HepG2 (cell line): ENCODE results near the gene TMUB1. TPM values are rescaled to one million over a fixed set of nuclear protein-coding genes. Genes with fewer than 3 reads are reported as not detected.

ENCODE experiments used
- ATAC-seq: fragments of 200-7000 bp; cut with Tn5 transposase; 3 replicates; pipeline ENCODE4 v1.9.1; 2020; ENCODE audit warnings: mild to moderate bottlenecking, moderate library complexity
- BruUV-seq: library from RNA; stranded (reverse); fragments of 400-500 nt; replicated peaks from 2 replicates; lab custom pipeline; 2021; lab: Mats Ljungman, UMichigan
- CTCF ChIA-PET: fragments of 300-600 bp; formaldehyde crosslinking; extraction: SDS; loops from one replicate; lab custom pipeline; 2021; ENCODE audit warnings: low total read pairs, inconsistent platforms, low intra/inter-chr PET ratio; lab: Yijun Ruan, JAX
- POLR2A ChIA-PET: fragments of 350-600 bp; sonication (Branson Sonifier 250); formaldehyde crosslinking; loops from one replicate; lab custom pipeline; 2020; ENCODE audit warnings: antibody characterized with exemption, inconsistent platforms; lab: Yijun Ruan, JAX
- DNase-seq: peaks from one replicate; pipeline ENCODE4 v3.0.0-alpha.2; 2015; ENCODE audit warnings: low spot score
- FAIRE-seq: peaks from 3 replicates; lab custom pipeline; 2011; peaks lifted over from hg19 to GRCh38; lab: Jason Lieb, UNC
- H2AFZ ChIP-seq: one replicate; pipeline ENCODE4 v1.6.1; 2011; ENCODE audit warnings: low read length, inconsistent platforms
- H3K27ac ChIP-seq: fragments of 300-600 bp; 3 replicates; pipeline ENCODE4 v1.8.0; 2011; ENCODE audit warnings: mixed run types, mild to moderate bottlenecking, mixed read lengths, low read length, inconsistent platforms; ENCODE audit not compliant: insufficient read depth; ENCODE audit errors: extremely low read length
- H3K27me3 ChIP-seq, 2 experiments: fragments of 200-600 bp in 1 of 2; 2 replicates in 1 of 2; 3 replicates in 1 of 2; pipeline versions ENCODE4 v1.6.0 to v1.8.0; 2011; ENCODE audit warnings: low read length in 2 of 2, mild to moderate bottlenecking in 2 of 2, moderate library complexity in 2 of 2, inconsistent platforms in 1 of 2; ENCODE audit not compliant: insufficient read depth in 2 of 2, control insufficient read depth in 1 of 2
- H3K36me3 ChIP-seq, 2 experiments: fragments of 200-600 bp in 1 of 2; replicated peaks in 1 of 2; 2 replicates in 1 of 2; 3 replicates in 1 of 2; pipeline versions ENCODE4 v1.5.1 to v1.8.0; 2011; ENCODE audit warnings: low read length in 2 of 2, inconsistent platforms in 1 of 2; ENCODE audit not compliant: insufficient read depth in 2 of 2, control insufficient read depth in 1 of 2
- H3K4me1 ChIP-seq: 2 replicates; pipeline ENCODE4 v1.5.1; 2012; ENCODE audit warnings: low read length, inconsistent platforms; ENCODE audit not compliant: insufficient read depth
- H3K4me2 ChIP-seq: 2 replicates; pipeline ENCODE4 v1.6.0; 2011; ENCODE audit warnings: low read depth, low read length, inconsistent platforms
- H3K4me3 ChIP-seq, 3 experiments: fragments of 200-600 bp in 1 of 3; sonication (generic), shearing (Covaris generic) in 1 of 3; replicated peaks in 1 of 3; 2 replicates each; pipeline ENCODE4 v1.5.1; 2011 to 2016; ENCODE audit warnings: low read length in 3 of 3, inconsistent platforms in 2 of 3, low read depth in 2 of 3, mild to moderate bottlenecking in 2 of 3, control low read depth in 1 of 3, mixed read lengths in 1 of 3; ENCODE audit not compliant: insufficient read depth in 1 of 3
- H3K79me2 ChIP-seq: one replicate; pipeline ENCODE4 v1.6.1; 2011; ENCODE audit warnings: low read length, inconsistent platforms; ENCODE audit not compliant: insufficient read depth
- H3K9ac ChIP-seq: 2 replicates; pipeline ENCODE4 v1.6.0; 2011; ENCODE audit warnings: mild to moderate bottlenecking, low read depth, low read length, inconsistent platforms; ENCODE audit not compliant: insufficient read depth
- H3K9me3 ChIP-seq: 2 replicates; pipeline ENCODE4 v1.5.1; 2012; ENCODE audit warnings: mild to moderate bottlenecking, low read length
- H4K20me1 ChIP-seq: 2 replicates; pipeline ENCODE4 v1.6.0; 2011; ENCODE audit warnings: inconsistent platforms, mild to moderate bottlenecking, low read length, moderate library complexity; ENCODE audit not compliant: insufficient read depth
- BRD4 ChIP-seq: sonication (generic); formaldehyde crosslinking; IDR thresholded peaks from 2 replicates; pipeline ENCODE4 v1.4.0; 2020; ENCODE audit warnings: missing genetic modification reagents
- HNRNPK ChIP-seq: fragments of 200-400 bp; formaldehyde crosslinking; IDR thresholded peaks from 2 replicates; pipeline ENCODE4 v1.6.1; 2018; ENCODE audit warnings: low read length, low read depth, moderate library complexity, mild to moderate bottlenecking; ENCODE audit not compliant: poor library complexity, severe bottlenecking
- KMT2B ChIP-seq: IDR thresholded peaks from 2 replicates; pipeline ENCODE4 v1.6.1; 2016; ENCODE audit warnings: missing genetic modification reagents, missing compliant biosample characterization
- TEAD3 ChIP-seq: optimal IDR thresholded peaks from 2 replicates; pipeline ENCODE3; 2016; ENCODE audit warnings: borderline replicate concordance
- ZFY ChIP-seq: sonication (generic); formaldehyde crosslinking; IDR thresholded peaks from 2 replicates; pipeline ENCODE4 v1.4.0; 2020; ENCODE audit warnings: missing genetic modification reagents
- ZNF550 ChIP-seq: sonication (generic); formaldehyde crosslinking; IDR thresholded peaks from 2 replicates; pipeline ENCODE4 v1.4.0; 2020; ENCODE audit warnings: mild to moderate bottlenecking, missing genetic modification reagents, borderline replicate concordance
- ZNF572 ChIP-seq: sonication (generic); formaldehyde crosslinking; IDR thresholded peaks from 2 replicates; pipeline ENCODE4 v1.5.1; 2020; ENCODE audit warnings: mild to moderate bottlenecking, missing genetic modification reagents
- ZNF747 ChIP-seq: sonication (generic); formaldehyde crosslinking; IDR thresholded peaks from 2 replicates; pipeline ENCODE4 v1.8.1; 2023; ENCODE audit warnings: missing genetic modification reagents, mild to moderate bottlenecking, borderline replicate concordance
- ZNF761 ChIP-seq: sonication (generic); formaldehyde crosslinking; conservative IDR thresholded peaks from 2 replicates; pipeline ENCODE4 v1.4.0; 2020; ENCODE audit warnings: mild to moderate bottlenecking, missing genetic modification reagents
- WGBS: methylation state at CpG from one replicate; pipeline ENCODE4 v1.1.6; 2017; ENCODE audit warnings: low lambda C conversion rate; 5-methylcytosine and 5-hydroxymethylcytosine counted together
- in situ Hi-C: cut with HindIII; loops from 2 replicates; pipeline ENCODE4 v1.10.0; 2017; ENCODE audit warnings: low pct_unique_long_range_greater_than_20kb; ENCODE audit not compliant: extremely low pct_ligation_motif_present
- intact Hi-C: fragments of 100-400 bp; cut with micrococcal nuclease; formaldehyde crosslinking; loops from one replicate; pipeline ENCODE4 v1.10.0; 2022; ENCODE audit not compliant: unreplicated experiment
- polyA plus RNA-seq, 8 experiments: library from polyadenylated mRNA; depleted of rRNA in 3 of 8; stranded (reverse) in 7 of 8; unstranded in 1 of 8; fragments of >200 nt; fragmentation: Illumina TruSeq in 4 of 8; extraction: Trizol in 4 of 8; gene quantifications; 2 replicates each; pipeline versions ENCODE4 v1.2.1 to v1.2.3, GENCODE V29; 2011 to 2016; ENCODE audit warnings: low read depth in 4 of 8, missing spikeins in 1 of 8, mixed read lengths in 1 of 8; ENCODE audit not compliant: insufficient read depth in 1 of 8
- total RNA-seq, 5 experiments: library from RNA; depleted of rRNA; stranded (reverse); fragments of >200 nt; fragmentation: Illumina TruSeq; extraction: Trizol; gene quantifications; 2 replicates each; pipeline ENCODE4 v1.2.3, GENCODE V29; 2016; ENCODE audit warnings: low read depth in 1 of 5
- TF ChIP-seq, protein P1 (sequence below): sonication (generic); formaldehyde crosslinking; IDR thresholded peaks from 2 replicates; pipeline ENCODE4 v1.5.1; 2020; ENCODE audit warnings: mild to moderate bottlenecking, missing genetic modification reagents, moderate library complexity
- TF ChIP-seq, protein P2 (sequence below): sonication (generic); formaldehyde crosslinking; IDR thresholded peaks from 2 replicates; pipeline ENCODE4 v1.8.0; 2022; ENCODE audit warnings: mild to moderate bottlenecking, missing genetic modification reagents
- TF ChIP-seq, protein P3 (sequence below): sonication (generic); formaldehyde crosslinking; IDR thresholded peaks from 2 replicates; pipeline ENCODE4 v1.5.0; 2020; ENCODE audit warnings: mild to moderate bottlenecking, missing genetic modification reagents, moderate library complexity

TMUB1 gene
- total and polyA plus RNA-seq, 2 of the 13 experiments (the other 11 are each of a cell fraction or from before 2014, with no cell fraction given): 44.8 to 51.6 TPM

DNA sequence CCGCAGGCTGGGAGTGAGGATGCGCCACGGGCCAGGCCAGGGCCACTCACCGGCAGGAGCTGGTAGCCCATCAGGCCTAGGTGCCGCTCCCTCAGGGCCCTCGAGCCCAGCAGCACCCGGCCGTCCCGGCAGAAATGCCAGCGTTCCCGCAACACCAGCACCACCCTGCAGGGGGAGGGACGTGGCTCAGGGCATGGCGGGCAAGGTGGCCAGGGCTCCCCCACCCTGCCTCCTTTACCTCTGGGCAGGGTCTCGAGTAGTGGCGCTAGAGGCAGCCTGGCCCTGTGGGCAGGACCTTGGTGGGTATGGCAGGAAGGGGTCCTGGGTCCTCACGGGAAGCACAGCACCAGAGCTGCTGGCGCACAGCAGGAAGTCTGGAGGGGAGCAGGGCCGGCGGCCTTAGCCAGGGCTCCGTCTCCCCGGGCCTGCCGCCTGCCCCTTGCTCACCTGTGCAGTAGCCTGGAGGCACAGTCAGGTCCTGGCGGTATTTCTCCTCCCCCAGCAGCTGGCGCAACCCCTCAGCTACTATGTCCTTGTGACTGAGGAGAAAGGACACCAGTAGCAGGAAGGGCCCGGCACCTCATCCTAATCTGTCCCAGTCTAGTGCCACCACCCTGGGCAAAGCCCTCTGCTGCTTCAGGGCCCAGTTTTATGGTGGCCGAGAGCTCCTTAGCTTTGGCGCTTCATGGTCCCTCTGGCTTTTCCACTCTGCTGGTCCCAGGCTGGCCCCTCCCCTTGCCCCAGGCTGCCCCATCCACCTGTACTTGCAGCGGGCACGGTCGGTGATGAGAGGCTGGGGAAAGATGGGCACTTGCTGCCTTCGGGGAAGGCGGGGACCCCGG lies 6.2 kb downstream of the TMUB1 start:
- peaks cover 11 to 28% of the 10 kb centered on the region in 2 experiments for H3K36me3 ChIP-seq
- CTCF ChIA-PET: no interaction called here
- DNase-seq (no peak), FAIRE-seq (no peak), ATAC-seq (peak; percentile 20)
- H3K79me2 ChIP-seq: peaks cover 26% of the 10 kb centered on the region
- H3K4me1 ChIP-seq: peaks cover 21% of the 10 kb centered on the region
- POLR2A ChIA-PET: interaction anchor here (1.2 to 5.4 kb wide), 6 partner anchors 8 to 18 kb away, joined by 3 to 60 read pairs (median 4); partner anchors contain the start of gene SLC4A2
- no peaks in the 10 kb centered on the region; a peak in 1 of 5 replicates for H3K27me3 ChIP-seq
- H3K27ac ChIP-seq: no peak overlapping the region
- no peaks in the 10 kb centered on the region for H4K20me1 ChIP-seq
- no peak overlapping the region for H2AFZ ChIP-seq
- WGBS: 100% methylated on average over 4 of the region's 33 CpGs
- intact Hi-C loops (no loop called here), in situ Hi-C loops (no loop called here)
- H3K9me3 ChIP-seq: no peaks in the 10 kb centered on the region
- BruUV-seq: no TSS peak
- H3K9ac ChIP-seq: no peak overlapping the region
- no peak overlapping the region for H3K4me3 ChIP-seq
- no peak overlapping the region for H3K4me2 ChIP-seq
- TF ChIP-seq ZNF550 (no peak), ZNF747 (0 out of 2 replicates have a peak, but pooled peaks have one; percentile 22), TEAD3 (CRISPR knock-in tag) (no peak), HNRNPK (peak; percentile 37), KMT2B (CRISPR knock-in tag) (no peak), ZNF572 (peak; percentile 77; the same call in 1 of the 2 replicates), BRD4 (CRISPR knock-in tag) (no peak), ZNF761 (CRISPR knock-in tag) (no peak), ZFY (0 out of 2 replicates have a peak, but pooled peaks have one; percentile 42)
- TF ChIP-seq, protein P1, sequence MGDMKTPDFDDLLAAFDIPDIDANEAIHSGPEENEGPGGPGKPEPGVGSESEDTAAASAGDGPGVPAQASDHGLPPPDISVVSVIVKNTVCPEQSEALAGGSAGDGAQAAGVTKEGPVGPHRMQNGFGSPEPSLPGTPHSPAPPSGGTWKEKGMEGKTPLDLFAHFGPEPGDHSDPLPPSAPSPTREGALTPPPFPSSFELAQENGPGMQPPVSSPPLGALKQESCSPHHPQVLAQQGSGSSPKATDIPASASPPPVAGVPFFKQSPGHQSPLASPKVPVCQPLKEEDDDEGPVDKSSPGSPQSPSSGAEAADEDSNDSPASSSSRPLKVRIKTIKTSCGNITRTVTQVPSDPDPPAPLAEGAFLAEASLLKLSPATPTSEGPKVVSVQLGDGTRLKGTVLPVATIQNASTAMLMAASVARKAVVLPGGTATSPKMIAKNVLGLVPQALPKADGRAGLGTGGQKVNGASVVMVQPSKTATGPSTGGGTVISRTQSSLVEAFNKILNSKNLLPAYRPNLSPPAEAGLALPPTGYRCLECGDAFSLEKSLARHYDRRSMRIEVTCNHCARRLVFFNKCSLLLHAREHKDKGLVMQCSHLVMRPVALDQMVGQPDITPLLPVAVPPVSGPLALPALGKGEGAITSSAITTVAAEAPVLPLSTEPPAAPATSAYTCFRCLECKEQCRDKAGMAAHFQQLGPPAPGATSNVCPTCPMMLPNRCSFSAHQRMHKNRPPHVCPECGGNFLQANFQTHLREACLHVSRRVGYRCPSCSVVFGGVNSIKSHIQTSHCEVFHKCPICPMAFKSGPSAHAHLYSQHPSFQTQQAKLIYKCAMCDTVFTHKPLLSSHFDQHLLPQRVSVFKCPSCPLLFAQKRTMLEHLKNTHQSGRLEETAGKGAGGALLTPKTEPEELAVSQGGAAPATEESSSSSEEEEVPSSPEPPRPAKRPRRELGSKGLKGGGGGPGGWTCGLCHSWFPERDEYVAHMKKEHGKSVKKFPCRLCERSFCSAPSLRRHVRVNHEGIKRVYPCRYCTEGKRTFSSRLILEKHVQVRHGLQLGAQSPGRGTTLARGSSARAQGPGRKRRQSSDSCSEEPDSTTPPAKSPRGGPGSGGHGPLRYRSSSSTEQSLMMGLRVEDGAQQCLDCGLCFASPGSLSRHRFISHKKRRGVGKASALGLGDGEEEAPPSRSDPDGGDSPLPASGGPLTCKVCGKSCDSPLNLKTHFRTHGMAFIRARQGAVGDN (CRISPR knock-in tag): peak; percentile 7; the same call in 1 of the 2 replicates
- TF ChIP-seq, protein P2, sequence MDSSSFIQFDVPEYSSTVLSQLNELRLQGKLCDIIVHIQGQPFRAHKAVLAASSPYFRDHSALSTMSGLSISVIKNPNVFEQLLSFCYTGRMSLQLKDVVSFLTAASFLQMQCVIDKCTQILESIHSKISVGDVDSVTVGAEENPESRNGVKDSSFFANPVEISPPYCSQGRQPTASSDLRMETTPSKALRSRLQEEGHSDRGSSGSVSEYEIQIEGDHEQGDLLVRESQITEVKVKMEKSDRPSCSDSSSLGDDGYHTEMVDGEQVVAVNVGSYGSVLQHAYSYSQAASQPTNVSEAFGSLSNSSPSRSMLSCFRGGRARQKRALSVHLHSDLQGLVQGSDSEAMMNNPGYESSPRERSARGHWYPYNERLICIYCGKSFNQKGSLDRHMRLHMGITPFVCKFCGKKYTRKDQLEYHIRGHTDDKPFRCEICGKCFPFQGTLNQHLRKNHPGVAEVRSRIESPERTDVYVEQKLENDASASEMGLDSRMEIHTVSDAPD (CRISPR knock-in tag): no peak
- TF ChIP-seq, protein P3, sequence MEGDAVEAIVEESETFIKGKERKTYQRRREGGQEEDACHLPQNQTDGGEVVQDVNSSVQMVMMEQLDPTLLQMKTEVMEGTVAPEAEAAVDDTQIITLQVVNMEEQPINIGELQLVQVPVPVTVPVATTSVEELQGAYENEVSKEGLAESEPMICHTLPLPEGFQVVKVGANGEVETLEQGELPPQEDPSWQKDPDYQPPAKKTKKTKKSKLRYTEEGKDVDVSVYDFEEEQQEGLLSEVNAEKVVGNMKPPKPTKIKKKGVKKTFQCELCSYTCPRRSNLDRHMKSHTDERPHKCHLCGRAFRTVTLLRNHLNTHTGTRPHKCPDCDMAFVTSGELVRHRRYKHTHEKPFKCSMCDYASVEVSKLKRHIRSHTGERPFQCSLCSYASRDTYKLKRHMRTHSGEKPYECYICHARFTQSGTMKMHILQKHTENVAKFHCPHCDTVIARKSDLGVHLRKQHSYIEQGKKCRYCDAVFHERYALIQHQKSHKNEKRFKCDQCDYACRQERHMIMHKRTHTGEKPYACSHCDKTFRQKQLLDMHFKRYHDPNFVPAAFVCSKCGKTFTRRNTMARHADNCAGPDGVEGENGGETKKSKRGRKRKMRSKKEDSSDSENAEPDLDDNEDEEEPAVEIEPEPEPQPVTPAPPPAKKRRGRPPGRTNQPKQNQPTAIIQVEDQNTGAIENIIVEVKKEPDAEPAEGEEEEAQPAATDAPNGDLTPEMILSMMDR (CRISPR knock-in tag): peak; percentile 40
